ENCODE results near the gene ROS1.

The ROS1 gene

DNA sequence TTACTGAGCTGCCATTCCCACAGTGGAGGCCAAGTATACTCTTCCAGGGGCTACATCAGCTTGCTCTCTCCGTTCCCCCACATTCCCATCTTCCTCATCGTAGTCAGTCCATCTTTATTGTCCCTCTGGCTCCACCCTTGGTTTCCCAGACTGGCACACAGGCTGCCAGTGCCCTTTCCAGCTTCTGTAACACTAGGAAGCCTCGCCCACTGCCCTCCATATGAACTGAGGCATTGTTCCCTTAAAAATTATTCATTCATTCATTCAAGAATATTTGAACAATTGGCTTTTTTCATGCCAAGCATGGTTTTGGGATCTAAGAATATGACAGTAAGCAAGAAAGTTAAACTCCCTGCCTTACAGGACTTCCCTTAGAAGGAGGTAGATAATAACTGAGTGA, 14.3 kb downstream of the ROS1 start:
- Histone ChIP-seq H3K36me3 (no peaks in the 10 kb centered on the region), H4K20me1 (no peaks in the 10 kb centered on the region), H3K4me1 (no peaks in the 10 kb centered on the region), H3K27ac (no peak overlapping the region), H3K9me3 (replicated peaks in 1 of 11) (no peaks in the 10 kb centered on the region), H3K4me2 (no peak overlapping the region), H3K4me3 (no peak overlapping the region), H3K9ac (no peak overlapping the region), H3K27me3 (no peaks in the 10 kb centered on the region)
- no peak for TF ChIP-seq Cebpa-rat (IDR thresholded peaks at IDR 0.05)

GRCh38 chr6:117409863-117410262, 15.9 kb downstream of the ROS1 start:
- Histone ChIP-seq H3K27me3 (no peaks in the 10 kb centered on the region), H3K9me3 (replicated peaks in 1 of 11) (no peaks in the 10 kb centered on the region), H3K4me2 (no peak overlapping the region), H3K36me3 (no peaks in the 10 kb centered on the region), H3K4me3 (no peak overlapping the region), H4K20me1 (no peaks in the 10 kb centered on the region), H3K27ac (no peak overlapping the region), H3K9ac (no peak overlapping the region), H3K4me1 (no peaks in the 10 kb centered on the region)
- TF ChIP-seq Cebpa-rat (IDR thresholded peaks at IDR 0.05) = no peak

GRCh38 chr6:117409420-117409819, 16.3 kb downstream of the ROS1 start:
- Histone ChIP-seq H3K9ac (no peak overlapping the region), H3K4me1 (no peaks in the 10 kb centered on the region), H3K36me3 (no peaks in the 10 kb centered on the region), H3K9me3 (replicated peaks in 1 of 11) (no peaks in the 10 kb centered on the region), H4K20me1 (no peaks in the 10 kb centered on the region), H3K27me3 (no peaks in the 10 kb centered on the region), H3K4me3 (no peak overlapping the region), H3K27ac (no peak overlapping the region), H3K4me2 (no peak overlapping the region)
- TF ChIP-seq Cebpa-rat (IDR thresholded peaks at IDR 0.05) = no peak

DNA sequence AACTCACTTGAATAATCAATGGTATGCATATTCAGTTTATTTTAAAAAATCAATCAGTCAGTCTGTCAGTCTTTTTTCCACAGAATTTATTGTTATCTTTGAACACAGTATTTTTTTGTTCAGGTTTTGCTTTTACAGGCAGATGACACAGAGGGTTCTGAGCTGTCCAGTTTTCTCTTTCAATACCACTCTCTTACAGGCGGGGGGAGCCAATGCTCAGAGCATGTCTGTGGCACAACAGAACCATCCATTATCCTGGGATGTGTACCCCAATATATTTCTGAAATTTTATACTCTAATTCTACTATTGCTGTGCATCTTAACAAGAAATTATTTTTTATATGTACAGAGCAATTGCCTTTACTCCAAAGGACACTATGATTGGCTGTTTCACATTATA, 21.2 kb downstream of the ROS1 start:
- no peaks in the 10 kb centered on the region for H3K4me1 ChIP-seq
- no peaks in the 10 kb centered on the region for H3K9me3 ChIP-seq (replicated peaks in 1 of 11)
- H3K4me2 ChIP-seq = no peak overlapping the region
- no peak overlapping the region for H3K27ac ChIP-seq
- no peak overlapping the region for H3K4me3 ChIP-seq
- TF ChIP-seq Cebpa-rat (IDR thresholded peaks at IDR 0.05) = no peak
- no peaks in the 10 kb centered on the region for H4K20me1 ChIP-seq
- H3K36me3 ChIP-seq = no peaks in the 10 kb centered on the region
- H3K9ac ChIP-seq = no peak overlapping the region
- no peaks in the 10 kb centered on the region for H3K27me3 ChIP-seq

- H3K36me3 ChIP-seq = no peaks in the 10 kb centered on the region
- TF ChIP-seq Cebpa-rat (IDR thresholded peaks at IDR 0.05) = no peak
- no peak overlapping the region for H3K9ac ChIP-seq
- no peaks in the 10 kb centered on the region for H3K4me1 ChIP-seq
- H3K4me3 ChIP-seq = no peak overlapping the region
- H3K27ac ChIP-seq = no peak overlapping the region
- no peak overlapping the region for H3K4me2 ChIP-seq
- H3K9me3 ChIP-seq (replicated peaks in 1 of 11) = no peaks in the 10 kb centered on the region
- no peaks in the 10 kb centered on the region for H3K27me3 ChIP-seq
- no peaks in the 10 kb centered on the region for H4K20me1 ChIP-seq
Observed at GRCh38 chr6:117401799-117402198, 23.9 kb downstream of the ROS1 start.

- Histone ChIP-seq H3K9me3 (replicated peaks in 1 of 11) (no peaks in the 10 kb centered on the region), H3K36me3 (no peaks in the 10 kb centered on the region), H3K9ac (no peak overlapping the region), H3K27ac (no peak overlapping the region), H3K4me1 (no peaks in the 10 kb centered on the region), H4K20me1 (no peaks in the 10 kb centered on the region), H3K4me3 (no peak overlapping the region), H3K27me3 (no peaks in the 10 kb centered on the region), H3K4me2 (no peak overlapping the region)
- no peak for TF ChIP-seq Cebpa-rat (IDR thresholded peaks at IDR 0.05)
Observed at GRCh38 chr6:117399924-117400323, 25.8 kb downstream of the ROS1 start.

DNA sequence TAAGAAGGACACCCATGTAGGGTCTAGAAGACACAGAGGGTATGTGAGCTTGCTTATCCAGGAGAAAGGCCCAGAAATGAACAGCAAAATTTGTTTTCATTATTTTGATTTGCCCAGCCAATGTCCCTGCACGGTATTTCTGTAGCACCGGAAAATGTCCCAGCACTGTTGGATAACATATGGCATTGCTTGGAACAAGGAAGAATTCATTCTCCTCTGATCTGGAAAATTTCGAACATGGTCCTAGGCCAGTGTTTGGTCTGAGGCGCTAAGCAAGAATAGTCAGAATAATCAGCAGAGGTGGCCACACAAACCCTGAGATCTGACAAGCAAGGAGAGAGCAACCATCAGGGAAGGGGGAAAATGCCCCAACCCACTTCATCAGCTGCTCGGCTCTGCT, 26.6 kb downstream of the ROS1 start:
- no peaks in the 10 kb centered on the region for H3K36me3 ChIP-seq
- H3K9ac ChIP-seq = no peak overlapping the region
- H3K9me3 ChIP-seq (replicated peaks in 1 of 11) = no peaks in the 10 kb centered on the region
- no peaks in the 10 kb centered on the region for H3K27me3 ChIP-seq
- H3K4me2 ChIP-seq = no peak overlapping the region
- H3K4me3 ChIP-seq = no peak overlapping the region
- TF ChIP-seq Cebpa-rat (IDR thresholded peaks at IDR 0.05) = no peak
- no peaks in the 10 kb centered on the region for H3K4me1 ChIP-seq
- H4K20me1 ChIP-seq = no peaks in the 10 kb centered on the region
- H3K27ac ChIP-seq = no peak overlapping the region

GRCh38 chr6:117397536-117398227, 28.1 kb downstream of the ROS1 start:
- H3K9me3 ChIP-seq (replicated peaks in 1 of 11) = no peaks in the 10 kb centered on the region
- no peaks in the 10 kb centered on the region for H4K20me1 ChIP-seq
- H3K4me2 ChIP-seq = no peak overlapping the region
- no peak overlapping the region for H3K9ac ChIP-seq
- H3K36me3 ChIP-seq = no peaks in the 10 kb centered on the region
- H3K4me3 ChIP-seq = no peak overlapping the region
- H3K4me1 ChIP-seq = no peaks in the 10 kb centered on the region
- TF ChIP-seq Cebpa-rat (IDR thresholded peaks at IDR 0.05) = no peak
- no peak overlapping the region for H3K27ac ChIP-seq
- H3K27me3 ChIP-seq = no peaks in the 10 kb centered on the region

- TF ChIP-seq Cebpa-rat (IDR thresholded peaks at IDR 0.05) = no peak
- H3K36me3 ChIP-seq = no peaks in the 10 kb centered on the region
- no peaks in the 10 kb centered on the region for H3K4me1 ChIP-seq
- no peak overlapping the region for H3K4me2 ChIP-seq
- no peaks in the 10 kb centered on the region for H3K27me3 ChIP-seq
- H4K20me1 ChIP-seq = no peaks in the 10 kb centered on the region
- H3K4me3 ChIP-seq = no peak overlapping the region
- H3K9me3 ChIP-seq (replicated peaks in 1 of 11) = no peaks in the 10 kb centered on the region
- no peak overlapping the region for H3K9ac ChIP-seq
- H3K27ac ChIP-seq = no peak overlapping the region
Observed at GRCh38 chr6:117396228-117396627, 29.5 kb downstream of the ROS1 start.

DNA sequence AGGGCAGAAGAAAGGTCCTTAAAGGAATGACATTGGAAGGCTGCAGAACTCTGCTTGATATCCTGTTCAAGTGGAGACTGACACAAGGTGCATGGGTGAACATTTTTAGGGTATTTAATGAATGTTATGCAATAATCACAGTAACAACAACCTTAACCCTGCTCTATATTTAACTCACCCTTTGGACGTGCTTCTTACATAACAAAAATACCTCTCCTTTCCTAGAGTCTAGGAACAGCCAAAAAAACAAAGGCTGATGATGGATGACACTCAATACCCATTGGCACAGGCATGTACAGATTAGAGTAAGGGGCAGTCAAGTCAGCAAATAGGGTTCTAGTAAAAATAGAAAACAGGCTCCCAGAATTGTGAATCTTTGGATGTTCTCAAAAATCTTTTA, 30.6 kb downstream of the ROS1 start:
- no peaks in the 10 kb centered on the region for H3K36me3 ChIP-seq
- no peak overlapping the region for H3K9ac ChIP-seq
- no peaks in the 10 kb centered on the region for H3K27me3 ChIP-seq
- no peak overlapping the region for H3K4me2 ChIP-seq
- H4K20me1 ChIP-seq = no peaks in the 10 kb centered on the region
- no peak overlapping the region for H3K27ac ChIP-seq
- no peak overlapping the region for H3K4me3 ChIP-seq
- no peak for TF ChIP-seq Cebpa-rat (IDR thresholded peaks at IDR 0.05)
- no peaks in the 10 kb centered on the region for H3K4me1 ChIP-seq
- no peaks in the 10 kb centered on the region for H3K9me3 ChIP-seq (replicated peaks in 1 of 11)

All from BLaER1 treated with 17β-estradiol and CSF1 and Interleukin-3, amounts not matched to agents 10 nM and 100 nM (cell line).